HG03432 (cell line): ENCODE measurements around the gene MGAT5.

Experiments used
- ATAC-seq: cut with Tn5 transposase; IDR thresholded peaks from one replicate; pipeline ENCODE4 v1.9.1; 2021; ENCODE audit warnings: mild to moderate bottlenecking, moderate library complexity; ENCODE audit not compliant: unreplicated experiment

MGAT5 gene

DNA sequence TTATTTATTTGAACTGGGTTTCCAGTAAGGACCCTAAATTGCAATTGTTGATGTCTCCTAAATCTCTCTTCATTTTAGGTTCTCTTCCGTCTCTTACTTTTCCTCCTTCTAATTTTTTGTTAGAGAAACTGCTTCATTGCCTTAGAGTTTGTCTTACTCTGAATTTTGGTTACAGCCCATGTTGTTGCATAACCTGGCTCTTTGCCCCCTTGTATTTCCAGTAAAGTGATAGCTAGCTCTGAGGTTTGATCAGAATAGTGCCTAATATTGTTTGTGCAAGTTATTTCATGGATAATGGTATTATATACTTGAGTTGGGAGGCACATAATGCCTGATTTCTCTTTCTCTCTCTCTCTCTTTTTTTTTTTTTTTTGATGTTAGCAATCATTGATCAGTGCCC, 71.8 kb downstream of the MGAT5 start:
- no peak for ATAC-seq

- no peak for ATAC-seq
These were observed 73.5 kb downstream of the MGAT5 start for GRCh38 chr2:134327367-134327766.

GRCh38 chr2:134331081-134331480, 77.2 kb downstream of the MGAT5 start:
- no peak for ATAC-seq

- ATAC-seq = no peak
These were observed 79.8 kb downstream of the MGAT5 start for GRCh38 chr2:134333646-134334189.

- ATAC-seq = no peak
These were observed 80.9 kb downstream of the MGAT5 start for GRCh38 chr2:134334542-134335353.

GRCh38 chr2:134335601-134336000, 81.7 kb downstream of the MGAT5 start:
- no peak for ATAC-seq

DNA sequence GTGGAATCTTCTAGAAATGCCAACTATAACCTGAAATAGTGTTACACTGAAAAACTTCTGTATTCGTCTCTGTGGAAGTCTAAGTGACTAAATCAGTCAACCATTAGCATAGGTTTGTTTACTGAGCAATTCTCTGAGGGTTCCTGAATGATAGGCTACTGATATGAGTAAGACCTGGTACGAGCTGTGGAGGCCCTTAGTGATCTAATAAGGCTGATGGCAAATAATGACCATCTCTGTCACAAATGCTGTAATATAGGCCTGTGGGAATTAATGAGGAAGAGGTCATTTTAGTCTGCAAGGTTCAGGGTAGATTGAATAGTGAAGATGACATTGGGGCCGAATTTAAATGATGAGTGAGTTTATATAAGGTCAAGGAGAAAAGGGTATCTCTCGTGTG, 82.5 kb downstream of the MGAT5 start:
- ATAC-seq = peak; percentile 100

DNA sequence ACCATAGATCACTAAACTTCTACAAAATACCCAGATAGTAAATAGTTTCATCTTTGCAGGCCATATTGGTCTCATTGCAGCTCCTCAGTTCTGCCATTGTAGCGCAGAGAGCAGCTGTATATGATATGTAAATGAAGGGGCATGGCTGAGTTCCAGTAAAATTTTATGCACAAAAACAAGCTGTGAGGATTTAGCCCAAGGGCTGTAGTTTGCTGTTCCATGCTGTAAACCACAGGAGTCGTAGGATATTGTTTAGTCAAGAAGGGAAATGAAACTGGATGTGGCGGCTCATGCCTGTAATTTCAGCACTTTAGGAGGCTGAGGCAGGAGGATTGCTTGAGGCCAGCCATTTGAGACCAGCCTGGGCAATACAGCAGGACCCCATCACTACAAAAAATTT, 83.0 kb downstream of the MGAT5 start:
- ATAC-seq = no peak

- no peak for ATAC-seq
These were observed 83.8 kb downstream of the MGAT5 start for GRCh38 chr2:134337631-134338030.

- no peak for ATAC-seq
These were observed 84.3 kb downstream of the MGAT5 start for GRCh38 chr2:134338208-134338607.

- no peak for ATAC-seq
These were observed 87.6 kb downstream of the MGAT5 start for GRCh38 chr2:134341476-134341875.

GRCh38 chr2:134344954-134345697, 91.3 kb downstream of the MGAT5 start:
- ATAC-seq = no peak

DNA sequence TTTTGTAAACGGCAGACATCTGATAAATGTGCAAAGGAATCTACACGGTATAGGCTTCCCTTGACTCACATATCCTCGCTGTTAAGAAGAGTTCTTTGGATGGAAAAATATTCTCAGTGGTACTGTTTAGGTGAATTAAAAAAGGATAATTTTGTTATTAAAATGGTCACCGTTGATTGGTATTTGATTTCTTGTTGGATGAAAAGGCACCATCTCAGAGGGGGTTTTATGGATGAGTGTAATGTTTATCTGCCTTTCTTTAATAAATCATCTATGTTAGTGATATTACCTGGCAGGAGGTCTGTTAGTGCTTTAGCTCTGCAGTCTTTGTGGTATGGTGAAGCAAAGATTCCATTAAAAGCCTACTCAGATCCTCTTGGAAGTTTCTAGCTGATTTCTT, 92.3 kb downstream of the MGAT5 start:
- no peak for ATAC-seq

- no peak for ATAC-seq
These were observed 93.9 kb downstream of the MGAT5 start for GRCh38 chr2:134347756-134348155.

DNA sequence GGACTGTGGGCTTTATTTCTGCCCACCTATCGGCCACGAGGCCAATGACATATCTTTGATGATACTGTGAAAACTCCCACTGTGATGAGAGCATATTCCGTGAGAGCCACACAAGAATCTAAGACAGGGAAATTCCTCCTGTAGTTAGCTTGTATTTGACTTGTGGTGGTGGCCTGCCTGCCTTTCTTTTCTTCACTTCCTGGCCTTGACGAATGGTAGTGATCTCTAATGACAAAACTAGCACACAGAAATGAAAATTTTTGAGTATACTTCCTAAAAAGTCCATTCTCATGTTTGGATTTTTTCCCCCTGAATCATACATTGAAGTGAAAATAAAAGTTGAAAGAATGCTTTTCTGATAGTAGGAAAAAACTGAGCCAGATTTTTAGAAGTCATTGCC, 94.4 kb downstream of the MGAT5 start:
- ATAC-seq = no peak

DNA sequence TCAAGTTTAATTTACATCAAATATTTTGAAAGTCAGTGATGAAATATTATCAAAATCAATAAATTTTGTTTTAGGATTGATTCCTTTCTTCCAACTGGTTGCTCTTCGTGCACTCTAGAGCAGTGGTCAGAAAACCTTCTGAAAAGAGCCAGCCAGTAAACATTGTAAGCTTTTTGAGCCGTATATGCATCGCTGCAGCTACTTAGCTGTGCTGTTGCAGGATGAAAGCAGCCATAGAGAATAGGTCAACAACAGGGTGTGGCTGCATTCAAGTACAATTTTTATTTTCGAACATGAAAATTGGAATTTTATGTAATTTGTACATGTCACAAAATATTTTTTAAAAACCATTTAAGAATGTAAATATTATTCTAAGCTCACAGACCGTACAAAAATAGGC, 94.9 kb downstream of the MGAT5 start:
- no peak for ATAC-seq

GRCh38 chr2:134351016-134351415, 97.1 kb downstream of the MGAT5 start:
- ATAC-seq = no peak

GRCh38 chr2:134351899-134352298, 98.0 kb downstream of the MGAT5 start:
- ATAC-seq = no peak

DNA sequence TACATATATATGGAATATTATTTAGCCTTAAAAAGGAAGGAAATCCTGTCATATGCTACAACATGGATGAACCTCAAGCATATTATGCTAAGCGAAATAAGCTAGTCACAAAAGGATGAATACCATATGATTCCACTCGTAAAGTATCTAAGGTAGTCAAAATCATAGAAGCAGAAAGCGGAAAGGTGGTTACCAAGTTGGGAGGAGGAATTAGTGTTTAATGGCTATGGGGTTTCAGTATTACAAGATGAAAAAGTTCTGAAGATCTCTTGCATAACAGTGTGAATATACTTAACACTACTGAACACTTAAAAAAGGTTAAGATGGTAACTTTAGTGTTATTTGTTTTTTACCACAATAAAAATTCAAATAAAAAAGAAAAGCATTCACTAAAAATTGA, 99.0 kb downstream of the MGAT5 start:
- no peak for ATAC-seq

GRCh38 chr2:134354611-134355010, 100.7 kb downstream of the MGAT5 start:
- no peak for ATAC-seq

- ATAC-seq = no peak
These were observed 103.9 kb downstream of the MGAT5 start for GRCh38 chr2:134357814-134358213.
